Tibial nerve (tissue), 4 donors: ENCODE measurements around the gene ALDH3A2. TPM values are rescaled to one million over a fixed set of nuclear protein-coding genes. Genes with fewer than 3 reads are reported as not detected.
"Not testable (repeated sequence)": the region's sequence is repeated elsewhere in the genome, so short reads cannot be mapped to it uniquely, and the experiment has no call there.

Experiments used
- DNase-seq, 2 donors: peaks; one replicate each; pipeline ENCODE4 v3.0.0-alpha.2; 2019; ENCODE audit warnings: low spot score in 2 of 2
- H3K27ac ChIP-seq, 4 donors: fragments of 200-600 bp; sonication (generic) in 3 of 4; one replicate each; pipeline ENCODE4 v1.5.1; 2017 to 2019; ENCODE audit warnings: mild to moderate bottlenecking in 1 of 4
- H3K27me3 ChIP-seq, 2 donors: fragments of 200-600 bp; sonication (generic) in 1 of 2; one replicate each; pipeline versions ENCODE4 v1.5.1 to v1.6.0; 2017 to 2019
- H3K36me3 ChIP-seq, 3 donors: fragments of 200-600 bp; sonication (generic); one replicate each; pipeline ENCODE4 v1.5.1; 2018 to 2019
- H3K4me1 ChIP-seq, 4 donors: fragments of 200-600 bp; sonication (generic) in 3 of 4; one replicate each; pipeline ENCODE4 v1.5.1; 2017 to 2019
- H3K4me3 ChIP-seq, 4 donors: fragments of 200-600 bp; sonication (generic) in 3 of 4; one replicate each; pipeline ENCODE4 v1.5.1; 2017 to 2019; ENCODE audit warnings: mild to moderate bottlenecking in 1 of 4, moderate library complexity in 1 of 4
- H3K9me3 ChIP-seq, 4 donors: fragments of 200-600 bp; sonication (generic) in 3 of 4; one replicate each; pipeline ENCODE4 v1.5.1; 2017 to 2019
- EP300 ChIP-seq, 2 donors: sonication (generic); formaldehyde crosslinking; IDR thresholded peaks; one replicate each; pipeline ENCODE4 v1.6.1; 2017; ENCODE audit warnings: antibody characterized with exemption in 2 of 2, mild to moderate bottlenecking in 1 of 2
- POLR2A ChIP-seq, 2 donors: fragments of 450-650 bp; IDR thresholded peaks; one replicate each; pipeline ENCODE4 v1.6.1; 2017; ENCODE audit warnings: antibody characterized with exemption in 2 of 2, mild to moderate bottlenecking in 2 of 2, moderate library complexity in 2 of 2
- WGBS, 2 donors: methylation state at CpG; one replicate each; pipeline ENCODE4 v1.1.5; 2018; 5-methylcytosine and 5-hydroxymethylcytosine counted together
- total RNA-seq, 4 donors: library from RNA; depleted of rRNA; stranded (reverse); fragments of >200 nt; gene quantifications; one replicate each; pipeline ENCODE4 v1.1.0, GENCODE V29; 2016
- TF ChIP-seq, protein P1 (sequence below), 5 experiments: fragments of 200-600 bp in 3 of 5; fragments of 450-650 bp in 2 of 5; sonication (generic) in 3 of 5; IDR thresholded peaks; one replicate each; pipeline ENCODE4 v1.5.1; 2016 to 2019; ENCODE audit warnings: antibody characterized with exemption in 5 of 5, mild to moderate bottlenecking in 3 of 5, moderate library complexity in 2 of 5

The ALDH3A2 gene
- total RNA-seq, 4 donors from 2014 or later = 84.3 to 152 (median 105) TPM

DNA sequence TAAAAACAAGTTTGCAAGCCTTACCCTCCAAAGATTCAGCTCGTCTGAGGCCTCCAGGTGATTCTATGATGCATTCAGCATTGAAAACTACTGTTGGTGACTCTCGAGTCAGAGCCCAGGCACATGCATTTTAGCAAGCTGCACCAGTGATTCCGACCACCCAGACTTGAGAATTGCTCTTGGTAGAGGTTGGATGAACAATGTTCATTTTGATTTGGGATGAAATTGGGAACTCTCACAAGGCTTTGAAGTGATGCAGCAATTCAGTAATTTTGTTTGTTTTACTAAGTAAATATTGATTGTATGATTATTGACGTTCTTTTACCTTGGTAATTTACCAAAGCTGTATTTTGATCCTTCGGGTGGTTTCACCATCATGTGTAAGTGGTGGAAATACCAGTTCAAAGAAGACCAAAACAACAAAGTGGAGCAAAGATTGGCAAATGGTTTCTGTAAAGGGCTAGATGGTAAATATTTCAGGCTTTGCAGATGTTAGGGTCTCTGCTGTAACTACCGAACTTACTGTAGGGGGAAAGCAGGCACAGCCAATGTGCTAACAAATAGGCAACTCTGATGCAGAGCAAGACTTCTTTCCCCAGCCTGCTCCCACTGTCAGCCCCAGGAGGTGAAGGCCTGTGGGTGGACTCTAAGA lies 11.8 kb downstream of the ALDH3A2 start:
- no peak for DNase-seq
- Histone ChIP-seq H3K36me3 (peaks cover 0 to 72% (median 0%) of the 10 kb centered on the region in 3 donors), H3K4me3 (no peak overlapping the region), H3K27ac (no peak overlapping the region), H3K27me3 (no peaks in the 10 kb centered on the region), H3K4me1 (peaks cover 0 to 30% (median 4%) of the 10 kb centered on the region in 4 donors), H3K9me3 (no peaks in the 10 kb centered on the region)
- 87% methylated on average over 6 of the region's 6 CpGs for WGBS, 2 donors
- TF ChIP-seq POLR2A (IDR thresholded peaks at IDR 0.05) (no peak), EP300 (IDR thresholded peaks at IDR 0.05) (no peak)
- TF ChIP-seq, protein P1, sequence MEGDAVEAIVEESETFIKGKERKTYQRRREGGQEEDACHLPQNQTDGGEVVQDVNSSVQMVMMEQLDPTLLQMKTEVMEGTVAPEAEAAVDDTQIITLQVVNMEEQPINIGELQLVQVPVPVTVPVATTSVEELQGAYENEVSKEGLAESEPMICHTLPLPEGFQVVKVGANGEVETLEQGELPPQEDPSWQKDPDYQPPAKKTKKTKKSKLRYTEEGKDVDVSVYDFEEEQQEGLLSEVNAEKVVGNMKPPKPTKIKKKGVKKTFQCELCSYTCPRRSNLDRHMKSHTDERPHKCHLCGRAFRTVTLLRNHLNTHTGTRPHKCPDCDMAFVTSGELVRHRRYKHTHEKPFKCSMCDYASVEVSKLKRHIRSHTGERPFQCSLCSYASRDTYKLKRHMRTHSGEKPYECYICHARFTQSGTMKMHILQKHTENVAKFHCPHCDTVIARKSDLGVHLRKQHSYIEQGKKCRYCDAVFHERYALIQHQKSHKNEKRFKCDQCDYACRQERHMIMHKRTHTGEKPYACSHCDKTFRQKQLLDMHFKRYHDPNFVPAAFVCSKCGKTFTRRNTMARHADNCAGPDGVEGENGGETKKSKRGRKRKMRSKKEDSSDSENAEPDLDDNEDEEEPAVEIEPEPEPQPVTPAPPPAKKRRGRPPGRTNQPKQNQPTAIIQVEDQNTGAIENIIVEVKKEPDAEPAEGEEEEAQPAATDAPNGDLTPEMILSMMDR (IDR thresholded peaks at IDR 0.05) = no peak

DNA sequence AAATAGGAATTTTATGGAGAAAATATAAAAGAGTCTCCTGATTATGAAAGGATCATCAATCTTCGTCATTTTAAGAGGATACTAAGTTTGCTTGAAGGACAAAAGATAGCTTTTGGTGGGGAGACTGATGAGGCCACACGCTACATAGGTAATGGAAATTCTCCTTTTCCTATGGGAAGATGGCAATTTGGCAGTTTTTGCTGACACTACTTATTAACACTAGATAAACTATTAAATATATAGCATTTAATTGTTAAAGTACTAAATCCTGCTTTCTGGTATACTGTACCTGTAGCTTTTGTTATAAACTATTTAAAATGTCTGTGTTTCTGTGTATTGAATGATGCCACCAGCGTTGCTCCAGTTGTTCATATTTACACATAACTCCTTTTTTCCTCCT lies 12.6 kb downstream of the ALDH3A2 start:
- no peaks in the 10 kb centered on the region for H3K9me3 ChIP-seq
- no peak overlapping the region for H3K27ac ChIP-seq
- no peak for DNase-seq
- TF ChIP-seq EP300 (IDR thresholded peaks at IDR 0.05) (no peak), POLR2A (IDR thresholded peaks at IDR 0.05) (no peak)
- TF ChIP-seq, protein P1 (IDR thresholded peaks at IDR 0.05) = no peak
- H3K36me3 ChIP-seq = peaks cover 0 to 73% (median 0%) of the 10 kb centered on the region in 3 donors
- H3K4me3 ChIP-seq = no peak overlapping the region
- 91 to 94% methylated on average over 3 of the region's 3 CpGs for WGBS, 2 donors
- no peaks in the 10 kb centered on the region for H3K27me3 ChIP-seq
- H3K4me1 ChIP-seq = peaks cover 0 to 24% (median 4%) of the 10 kb centered on the region in 4 donors

DNA sequence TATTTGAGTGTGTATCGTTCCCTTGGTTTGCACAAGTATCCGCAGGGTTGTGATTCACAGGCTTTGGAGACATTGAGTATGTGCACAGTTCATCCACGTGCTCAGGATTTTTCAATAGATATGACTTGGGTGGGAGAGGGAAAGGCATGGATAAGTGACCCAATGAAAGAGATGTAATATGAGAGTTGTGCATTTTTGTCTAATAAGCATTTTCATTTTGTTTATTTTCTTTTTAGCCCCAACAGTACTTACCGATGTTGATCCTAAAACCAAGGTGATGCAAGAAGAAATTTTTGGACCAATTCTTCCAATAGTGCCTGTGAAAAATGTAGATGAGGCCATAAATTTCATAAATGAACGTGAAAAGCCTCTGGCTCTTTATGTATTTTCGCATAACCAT lies 14.5 kb downstream of the ALDH3A2 start:
- 88 to 90% methylated on average over 6 of the region's 6 CpGs for WGBS, 2 donors
- Histone ChIP-seq H3K9me3 (no peaks in the 10 kb centered on the region), H3K27ac (no peak overlapping the region), H3K36me3 (peaks cover 0 to 77% (median 0%) of the 10 kb centered on the region in 3 donors), H3K4me1 (peaks cover 0 to 5% (median 2%) of the 10 kb centered on the region in 4 donors), H3K27me3 (no peaks in the 10 kb centered on the region), H3K4me3 (no peak overlapping the region)
- no peak for TF ChIP-seq POLR2A (IDR thresholded peaks at IDR 0.05)
- TF ChIP-seq, protein P1 (IDR thresholded peaks at IDR 0.05) = no peak
- TF ChIP-seq EP300 (IDR thresholded peaks at IDR 0.05) = no peak
- DNase-seq = no peak

DNA sequence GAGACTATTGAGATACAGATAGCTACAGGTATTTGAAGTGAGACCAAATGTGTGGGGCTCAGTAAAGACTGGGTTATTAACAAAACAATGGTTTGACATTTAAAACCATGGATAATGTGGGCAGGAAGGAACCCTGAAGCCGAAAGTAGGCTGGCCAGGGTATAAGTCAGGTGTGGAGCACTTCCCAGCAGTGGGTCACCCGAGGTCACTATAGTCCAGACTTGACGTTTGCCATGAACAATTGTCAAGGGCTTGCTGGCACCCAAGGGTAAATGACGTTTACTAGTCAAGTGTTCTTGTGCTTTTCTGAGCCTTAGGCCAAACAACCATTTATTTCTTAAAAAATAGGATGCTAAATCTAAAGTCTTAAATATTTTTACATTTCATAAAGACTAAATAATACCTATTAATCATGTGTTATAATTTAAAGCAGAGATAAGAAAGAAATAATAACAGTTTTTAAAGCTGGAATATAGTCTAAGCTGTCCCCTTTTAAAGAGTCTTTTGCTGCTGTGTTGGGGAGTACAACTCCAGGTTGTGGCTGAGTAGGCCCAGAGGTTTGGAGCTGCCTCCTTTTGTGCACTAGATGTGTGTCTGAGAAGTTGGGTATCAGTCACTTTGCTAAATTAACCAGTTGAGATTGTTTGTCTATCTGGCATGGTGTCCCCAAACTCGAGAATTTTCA lies 15.7 kb downstream of the ALDH3A2 start:
- WGBS, 2 donors = 55 to 58% methylated on average over 5 of the region's 5 CpGs
- H3K9me3 ChIP-seq = no peaks in the 10 kb centered on the region
- H3K4me1 ChIP-seq = peaks cover 0 to 4% (median 0%) of the 10 kb centered on the region in 4 donors
- H3K4me3 ChIP-seq = no peak overlapping the region
- no peaks in the 10 kb centered on the region for H3K27me3 ChIP-seq
- peaks cover 0 to 84% (median 0%) of the 10 kb centered on the region in 3 donors for H3K36me3 ChIP-seq
- no peak for DNase-seq
- H3K27ac ChIP-seq = no peak overlapping the region
- no peak for TF ChIP-seq EP300 (IDR thresholded peaks at IDR 0.05)
- no peak for TF ChIP-seq POLR2A (IDR thresholded peaks at IDR 0.05)
- TF ChIP-seq, protein P1 (IDR thresholded peaks at IDR 0.05) = no peak

DNA sequence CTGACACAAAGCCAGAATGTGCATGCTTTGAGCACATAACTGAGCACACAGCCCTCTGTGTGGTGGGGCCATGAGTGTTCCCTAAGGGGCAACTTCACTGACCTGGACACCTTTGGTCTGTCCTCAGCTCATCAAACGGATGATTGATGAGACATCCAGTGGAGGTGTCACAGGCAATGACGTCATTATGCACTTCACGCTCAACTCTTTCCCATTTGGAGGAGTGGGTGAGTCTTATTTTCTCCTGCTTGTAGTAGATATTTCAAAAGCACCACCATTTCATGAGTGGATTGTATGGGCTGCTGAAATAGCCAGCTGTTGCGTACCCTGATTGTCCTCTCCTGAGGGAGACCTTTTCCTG lies 16.2 kb downstream of the ALDH3A2 start:
- H3K27me3 ChIP-seq = no peaks in the 10 kb centered on the region
- peaks cover 0 to 89% (median 0%) of the 10 kb centered on the region in 3 donors for H3K36me3 ChIP-seq
- no peak for DNase-seq
- no peak overlapping the region for H3K4me3 ChIP-seq
- no peak overlapping the region for H3K27ac ChIP-seq
- peaks cover 0 to 2% (median 0%) of the 10 kb centered on the region in 4 donors for H3K4me1 ChIP-seq
- WGBS, 2 donors = 88 to 90% methylated on average over 4 of the region's 4 CpGs
- no peaks in the 10 kb centered on the region for H3K9me3 ChIP-seq
- no peak for TF ChIP-seq POLR2A (IDR thresholded peaks at IDR 0.05)
- TF ChIP-seq, protein P1 (IDR thresholded peaks at IDR 0.05) = no peak
- no peak for TF ChIP-seq EP300 (IDR thresholded peaks at IDR 0.05)

DNA sequence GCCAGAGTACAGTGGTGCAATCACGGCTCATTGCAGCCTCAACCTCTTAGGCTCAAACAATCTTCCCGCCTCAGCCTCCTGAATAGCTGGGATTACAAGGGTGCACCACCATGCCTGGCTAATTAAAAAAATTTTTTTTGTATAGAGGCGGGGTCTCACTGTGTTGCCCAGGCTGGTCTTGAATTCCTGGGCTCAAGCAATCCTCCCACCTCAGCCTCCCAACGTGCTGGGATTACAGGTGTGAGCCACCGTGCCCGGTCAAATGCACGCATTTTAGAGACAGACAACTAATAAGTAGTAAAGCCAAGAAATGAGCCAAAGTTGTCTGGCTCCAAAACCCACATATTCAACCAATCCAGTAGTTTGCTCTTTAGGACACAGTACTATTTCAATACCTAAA lies 21.1 kb downstream of the ALDH3A2 start:
- not testable (repeated sequence) for H3K27me3 ChIP-seq, DNase-seq, H3K9me3 ChIP-seq, H3K4me3 ChIP-seq, H3K27ac ChIP-seq
- Histone ChIP-seq H3K36me3 (peaks cover 0 to 62% (median 0%) of the 10 kb centered on the region in 3 donors), H3K4me1 (peaks cover 0 to 22% (median 12%) of the 10 kb centered on the region in 4 donors)
- 92 to 97% methylated on average over 7 of the region's 7 CpGs for WGBS, 2 donors
